IMR-90 (cell line): Measurements from ENCODE around the gene FXYD4. TPM values are rescaled to one million over a fixed set of nuclear protein-coding genes. Genes with fewer than 3 reads are reported as not detected.

ENCODE experiments used
- ATAC-seq: fragments of 200-7000 bp; cut with Tn5 transposase; 2 replicates; pipeline ENCODE4 v1.9.1; 2020; ENCODE audit warnings: low read depth, mild to moderate bottlenecking, moderate library complexity
- BruUV-seq: library from RNA; stranded (reverse); fragments of 400-500 nt; replicated peaks from 2 replicates; lab custom pipeline; 2021; lab: Mats Ljungman, UMichigan
- CTCF ChIA-PET: fragments of 300-600 bp; formaldehyde crosslinking; extraction: SDS; loops from one replicate; lab custom pipeline; 2021; ENCODE audit warnings: antibody characterized with exemption; lab: Yijun Ruan, JAX
- POLR2A ChIA-PET: fragments of 300-600 bp; sonication (Branson Sonifier 250); formaldehyde crosslinking; loops from one replicate; lab custom pipeline; 2022; ENCODE audit warnings: antibody characterized with exemption; ENCODE audit not compliant: unreplicated experiment; lab: Charles Lee
- DNase-seq: peaks from one replicate; pipeline ENCODE4 v3.0.0; 2013
- H2AFZ ChIP-seq: replicated peaks from 2 replicates; pipeline ENCODE3; 2013; ENCODE audit warnings: low read length, mild to moderate bottlenecking; ENCODE audit not compliant: poor library complexity
- H2AK5ac ChIP-seq: 2 replicates; pipeline ENCODE4 v1.6.1; 2013; ENCODE audit warnings: low read depth, low read length, inconsistent platforms
- H2AK9ac ChIP-seq: replicated peaks from 2 replicates; pipeline ENCODE3; 2013; ENCODE audit warnings: mild to moderate bottlenecking, low read depth, low read length, moderate library complexity; ENCODE audit not compliant: poor library complexity
- H2BK120ac ChIP-seq: 2 replicates; pipeline ENCODE4 v1.6.1; 2013; ENCODE audit warnings: low read depth, low read length, inconsistent platforms
- H2BK15ac ChIP-seq: 3 replicates; pipeline ENCODE4 v1.6.1; 2013; ENCODE audit warnings: low read depth, low read length, inconsistent platforms
- H2BK20ac ChIP-seq: 2 replicates; pipeline ENCODE4 v1.6.1; 2013; ENCODE audit warnings: low read depth, mild to moderate bottlenecking, inconsistent platforms, low read length, moderate library complexity
- H2BK5ac ChIP-seq: 2 replicates; pipeline ENCODE4 v1.6.1; 2013; ENCODE audit warnings: mild to moderate bottlenecking, low read depth, low read length, inconsistent platforms; ENCODE audit not compliant: poor library complexity, severe bottlenecking
- H3K14ac ChIP-seq: replicated peaks from 2 replicates; pipeline ENCODE4 v1.6.1; 2013; ENCODE audit warnings: low read depth, low read length, inconsistent platforms
- H3K18ac ChIP-seq: 2 replicates; pipeline ENCODE4 v1.6.1; 2013; ENCODE audit warnings: low read depth, low read length, control low read depth
- H3K23ac ChIP-seq: 2 replicates; pipeline ENCODE4 v1.6.1; 2013; ENCODE audit warnings: low read depth, low read length, inconsistent platforms
- H3K27ac ChIP-seq: 2 replicates; pipeline ENCODE4 v1.5.1; 2013; ENCODE audit warnings: mild to moderate bottlenecking, control low read depth, low read length; ENCODE audit not compliant: insufficient read depth
- H3K27me3 ChIP-seq: 2 replicates; pipeline ENCODE4 v1.6.1; 2013; ENCODE audit warnings: low read length; ENCODE audit not compliant: control insufficient read depth, insufficient read depth
- H3K36me3 ChIP-seq: 2 replicates; pipeline ENCODE4 v1.6.1; 2013; ENCODE audit warnings: low read length, mixed read lengths; ENCODE audit not compliant: control insufficient read depth, insufficient read depth
- H3K4ac ChIP-seq: 2 replicates; pipeline ENCODE4 v1.6.1; 2013; ENCODE audit warnings: low read depth, low read length, inconsistent platforms
- H3K4me1 ChIP-seq: 2 replicates; pipeline ENCODE4 v1.6.1; 2013; ENCODE audit warnings: low read length, mixed read lengths; ENCODE audit not compliant: control insufficient read depth, insufficient read depth
- H3K4me2 ChIP-seq: 2 replicates; pipeline ENCODE4 v1.6.1; 2013; ENCODE audit warnings: low read depth, mild to moderate bottlenecking, control low read depth, low read length, moderate library complexity
- H3K4me3 ChIP-seq: 2 replicates; pipeline ENCODE4 v1.5.1; 2013; ENCODE audit warnings: low read depth, mild to moderate bottlenecking, control low read depth, low read length, moderate library complexity; ENCODE audit not compliant: insufficient read depth
- H3K56ac ChIP-seq: 2 replicates; pipeline ENCODE4 v1.6.1; 2013; ENCODE audit warnings: low read length, inconsistent platforms; ENCODE audit not compliant: insufficient read depth; ENCODE audit errors: extremely low read depth
- H3K79me1 ChIP-seq, 2 experiments: 2 replicates each; pipeline ENCODE4 v1.6.1; 2013; ENCODE audit warnings: low read length in 2 of 2, inconsistent platforms in 1 of 2, low read depth in 1 of 2
- H3K9ac ChIP-seq: 2 replicates; pipeline ENCODE4 v1.6.1; 2013; ENCODE audit warnings: low read depth, low read length, control low read depth
- H3K9me1 ChIP-seq: 2 replicates; pipeline ENCODE4 v1.6.1; 2013; ENCODE audit warnings: low read length, inconsistent platforms; ENCODE audit not compliant: insufficient read depth
- H3K9me3 ChIP-seq: 2 replicates; pipeline ENCODE4 v1.6.1; 2013; ENCODE audit warnings: low read length; ENCODE audit not compliant: control insufficient read depth, insufficient read depth
- H4K20me1 ChIP-seq: 2 replicates; pipeline ENCODE4 v1.6.1; 2013; ENCODE audit warnings: low read length, inconsistent platforms; ENCODE audit not compliant: insufficient read depth
- H4K5ac ChIP-seq: 2 replicates; pipeline ENCODE4 v1.6.1; 2013; ENCODE audit warnings: mild to moderate bottlenecking, low read depth, low read length, control low read depth
- H4K8ac ChIP-seq, 2 experiments: 2 replicates each; pipeline ENCODE4 v1.6.1; 2013; ENCODE audit warnings: low read depth in 2 of 2, low read length in 2 of 2, control low read depth in 1 of 2, inconsistent platforms in 1 of 2
- H4K91ac ChIP-seq: 2 replicates; pipeline ENCODE4 v1.6.1; 2013; ENCODE audit warnings: low read depth, low read length, inconsistent platforms; ENCODE audit not compliant: insufficient read depth
- MAFK ChIP-seq: IDR thresholded peaks from 2 replicates; pipeline ENCODE4 v1.6.1; 2012; ENCODE audit warnings: low read depth, low read length, improper control_type of control experiment
- MAZ ChIP-seq: IDR thresholded peaks from 2 replicates; pipeline ENCODE4 v1.6.1; 2012; ENCODE audit warnings: low read depth, mild to moderate bottlenecking, low read length, improper control_type of control experiment, moderate library complexity, borderline replicate concordance
- POLR2A ChIP-seq: IDR thresholded peaks from 2 replicates; pipeline ENCODE4 v1.6.1; 2012; ENCODE audit warnings: mild to moderate bottlenecking, low read depth, low read length
- WGBS, 2 experiments: methylation state at CpG; one replicate each; pipeline versions ENCODE4 v1.1.5 to v1.1.7; 2013; ENCODE audit warnings: missing lambda C conversion rate in 2 of 2; ENCODE audit not compliant: insufficient read length in 1 of 2; ENCODE audit errors: extremely low coverage in 2 of 2; 5-methylcytosine and 5-hydroxymethylcytosine counted together
- dilution Hi-C: fragments of 300-500 bp; cut with HindIII; formaldehyde crosslinking; loops from one replicate; pipeline ENCODE4 v1.14.3; 2018; ENCODE audit warnings: low sequenced_read_pairs; ENCODE audit not compliant: unreplicated experiment
- in situ Hi-C: fragments of 300-500 bp; cut with MboI; formaldehyde crosslinking; loops from 3 replicates; pipeline ENCODE4 v1.14.3; 2019; ENCODE audit warnings: low sequenced_read_pairs, inconsistent platforms, mixed read lengths
- intact Hi-C: fragments of 100-400 bp; cut with micrococcal nuclease; formaldehyde crosslinking; loops from 2 replicates; pipeline ENCODE4 v1.10.0; 2022
- polyA plus RNA-seq, 3 experiments: library from polyadenylated mRNA; depleted of rRNA; stranded (reverse); fragments of >200 nt; gene quantifications; 2 replicates each; pipeline ENCODE4 v1.2.3, GENCODE V29; 2012; ENCODE audit warnings: low replicate concordance in 1 of 3
- total RNA-seq: library from RNA; depleted of rRNA; stranded (reverse); fragments of >200 nt; gene quantifications from 2 replicates; pipeline ENCODE4 v1.2.3, GENCODE V29; 2012

FXYD4 gene
- total and polyA plus RNA-seq, 2 of the 4 experiments (the other 2 are of a cell fraction), result not detected

DNA sequence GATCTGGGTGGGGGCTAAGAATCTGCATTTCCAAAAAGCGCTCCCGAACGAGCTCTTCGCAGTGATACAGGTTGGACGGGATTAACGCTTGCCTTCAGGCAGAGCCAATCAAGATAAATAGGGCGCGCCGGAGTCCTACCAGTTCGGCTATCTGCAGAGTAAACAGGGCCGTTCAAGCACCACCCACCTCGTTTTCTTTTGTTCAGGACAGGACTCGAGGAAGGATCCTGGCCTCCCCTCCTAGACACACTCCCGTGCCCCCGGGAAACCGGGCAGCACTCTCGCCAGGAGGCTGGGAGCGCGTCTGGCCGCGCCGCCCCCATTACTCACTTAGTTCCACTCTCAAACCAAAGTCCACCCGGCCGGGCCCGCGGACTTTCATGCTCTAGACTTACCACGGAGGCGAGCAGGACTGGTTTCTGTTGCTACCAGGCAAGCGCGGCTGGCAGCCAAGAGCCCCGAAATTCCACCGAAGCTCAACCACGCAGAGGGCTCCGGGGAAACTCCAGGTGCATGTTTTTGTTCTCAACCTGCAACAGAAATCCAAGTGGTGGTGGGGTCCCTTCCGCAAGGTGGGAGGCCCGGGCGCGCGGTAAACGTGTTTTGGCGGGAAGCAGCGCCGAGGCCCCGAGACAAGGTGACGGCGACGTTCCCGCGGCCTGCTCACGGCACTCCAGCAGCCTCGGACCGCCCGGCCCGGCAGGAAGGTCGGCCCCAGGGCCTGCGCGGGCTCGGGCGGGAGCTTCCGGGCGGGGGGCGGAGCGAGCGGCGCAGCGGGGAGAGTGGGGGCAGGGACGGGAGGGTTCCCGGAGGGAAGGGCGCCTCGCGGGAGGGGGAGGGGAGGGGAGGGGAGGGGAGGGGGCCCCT lies 24.9 kb downstream of the FXYD4 start:
- dilution Hi-C loops (no loop called here), intact Hi-C loops (loop anchor here (2.0 kb wide), 1 partner anchor 41 kb away; the partner anchor contains the start of gene ZNF487), in situ Hi-C loops (no loop called here)
- Histone ChIP-seq H3K4ac (peak overlapping the region; percentile 85), H2AK5ac (peak overlapping the region; percentile 53; the same call in 1 of the 2 replicates), H2AFZ (peak overlapping the region; percentile 89), H3K56ac (peak overlapping the region; percentile 74), H3K4me1 (peaks cover 11% of the 10 kb centered on the region), H3K18ac (no peak overlapping the region; the same call in 1 of the 2 replicates), H2BK15ac (no peak overlapping the region), H2BK5ac (peak overlapping the region; percentile 59), H4K91ac (peak overlapping the region; percentile 64), H4K20me1 (peaks cover 84% of the 10 kb centered on the region), H3K27ac (peak overlapping the region; percentile 94), H3K9me1 (peaks cover 13% of the 10 kb centered on the region), H2BK120ac (no peak overlapping the region), H3K23ac (peak overlapping the region; percentile 28; the same call in 1 of the 2 replicates), H4K8ac (peak overlapping the region in 1 of 2 experiments; percentile 66; a peak in 2 of 4 replicates), H4K5ac (peak overlapping the region; percentile 30; the same call in 1 of the 2 replicates), H2AK9ac (peak overlapping the region; percentile 97), H3K4me3 (peak overlapping the region; percentile 88), H3K9ac (peak overlapping the region; percentile 84), H2BK20ac (no peak overlapping the region), H3K4me2 (peak overlapping the region; percentile 87), H3K27me3 (no peaks in the 10 kb centered on the region), H3K79me1 (peaks cover 12 to 55% of the 10 kb centered on the region in 2 experiments), H3K36me3 (peaks cover 24% of the 10 kb centered on the region), H3K14ac (peak overlapping the region; percentile 88), H3K9me3 (no peaks in the 10 kb centered on the region)
- TF ChIP-seq POLR2A, result peak; percentile 60
- no peak for TF ChIP-seq MAFK
- peak; percentile 68; the same call in 1 of the 2 replicates for TF ChIP-seq MAZ
- ChIA-PET CTCF (no interaction called here), POLR2A (no interaction called here)
- DNase-seq (peak; percentile 58), ATAC-seq (peak; percentile 88)
- WGBS, 2 experiments, result 1% methylated on average over 24 of the region's 71 CpGs; no CpG with 5 or more reads in 1 of the 2 experiments
- BruUV-seq, result no TSS peak
